ENCODE results near the gene P2RY11.
A peak's percentile ranks its signal among the peaks of the same experiment; 100 is the strongest.

P2RY11 gene

DNA sequence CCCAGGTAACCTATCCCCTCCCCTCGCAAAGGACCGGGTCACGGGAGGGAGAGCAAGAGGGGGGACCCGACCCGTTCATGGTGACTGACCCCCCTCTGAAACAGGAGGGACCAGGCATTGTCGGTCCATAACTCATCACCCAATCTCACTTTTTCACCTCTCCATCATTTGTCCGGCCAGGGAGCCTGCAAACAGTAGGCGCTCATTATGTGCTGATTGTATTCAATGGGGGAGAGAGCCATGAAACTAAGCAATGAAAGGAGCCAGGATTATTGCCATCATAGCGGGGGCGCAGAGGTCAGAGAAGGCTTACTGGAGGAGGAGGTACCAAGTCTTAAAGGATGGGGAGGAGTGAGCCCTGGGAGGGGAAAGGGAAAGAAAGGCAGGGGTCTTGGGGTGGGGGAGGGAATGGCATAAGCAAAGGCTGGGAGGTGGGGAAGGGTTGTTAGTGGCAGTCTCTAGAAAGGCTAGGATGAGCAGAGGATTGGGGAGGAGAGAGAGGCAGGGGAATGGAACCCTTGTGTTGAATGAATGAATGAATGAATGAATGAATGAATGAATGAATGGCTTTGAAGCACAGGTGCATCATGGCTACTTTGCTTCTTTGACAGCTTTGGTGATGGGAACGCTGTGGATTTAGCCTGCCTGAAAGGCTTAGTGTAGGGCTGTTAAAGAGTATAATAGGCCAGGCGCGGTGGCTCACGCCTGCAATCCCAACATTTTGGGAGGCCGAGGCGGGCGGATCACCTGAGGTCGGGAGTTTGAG lies 24.0 kb upstream of the P2RY11 start:
- Mint-ChIP-seq H3K4me3 (peak overlapping the region; percentile 81), H3K27ac (peak overlapping the region; percentile 42), H3K4me1 (peaks cover 12% of the 10 kb centered on the region), H3K9me3 (no peaks in the 10 kb centered on the region), H3K27me3 (no peaks in the 10 kb centered on the region), H3K36me3 (ENCODE audit: low read depth) (peaks cover 10% of the 10 kb centered on the region)
- DNase-seq (no peak), ATAC-seq (no peak)

DNA sequence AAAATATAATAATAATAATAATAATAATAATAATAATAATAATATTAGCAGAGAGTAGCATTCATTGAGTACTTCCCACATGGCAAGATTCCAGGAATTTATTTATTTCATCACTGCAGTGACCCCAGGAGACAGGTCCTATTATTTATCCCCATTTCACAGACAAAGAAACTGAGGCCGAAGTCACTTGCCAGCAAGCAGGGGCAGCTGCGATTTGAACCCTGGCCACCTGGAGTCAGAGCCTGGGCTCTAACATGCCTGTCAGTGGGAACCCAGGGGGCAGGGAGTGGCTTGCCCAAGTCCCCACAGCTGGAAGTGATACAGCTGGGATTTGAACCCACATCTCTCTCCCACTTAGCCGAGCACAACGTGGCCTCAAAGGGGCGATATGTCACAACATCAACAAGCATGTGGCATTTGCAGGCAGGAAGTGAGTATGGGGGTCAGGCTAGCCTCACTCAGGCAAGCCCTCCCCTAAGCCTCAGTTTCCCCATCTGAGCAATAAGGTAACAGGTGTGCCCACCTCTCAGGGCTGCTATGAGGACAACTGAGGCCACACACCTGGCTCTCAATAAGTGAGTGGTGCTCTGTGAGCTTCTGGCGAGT lies 22.4 kb upstream of the P2RY11 start:
- no peak for ATAC-seq
- DNase-seq: no peak
- Mint-ChIP-seq H3K4me1 (peaks cover 12% of the 10 kb centered on the region), H3K36me3 (ENCODE audit: low read depth) (peaks cover 21% of the 10 kb centered on the region), H3K27me3 (no peaks in the 10 kb centered on the region), H3K4me3 (no peak overlapping the region), H3K27ac (no peak overlapping the region), H3K9me3 (no peaks in the 10 kb centered on the region)

GRCh38 chr19:10089801-10090375 lies 21.6 kb upstream of the P2RY11 start:
- H3K4me1 Mint-ChIP-seq: peaks cover 12% of the 10 kb centered on the region
- no peak overlapping the region for H3K4me3 Mint-ChIP-seq
- H3K36me3 Mint-ChIP-seq (ENCODE audit: low read depth): peaks cover 27% of the 10 kb centered on the region
- H3K27me3 Mint-ChIP-seq: no peaks in the 10 kb centered on the region
- H3K27ac Mint-ChIP-seq: no peak overlapping the region
- ATAC-seq (no peak), DNase-seq (no peak)
- H3K9me3 Mint-ChIP-seq: no peaks in the 10 kb centered on the region

GRCh38 chr19:10091370-10091687 lies 20.2 kb upstream of the P2RY11 start:
- H3K4me1 Mint-ChIP-seq: peaks cover 14% of the 10 kb centered on the region
- no peak for DNase-seq
- H3K27ac Mint-ChIP-seq: no peak overlapping the region
- ATAC-seq: no peak
- H3K4me3 Mint-ChIP-seq: no peak overlapping the region
- peaks cover 31% of the 10 kb centered on the region for H3K36me3 Mint-ChIP-seq (ENCODE audit: low read depth)
- H3K9me3 Mint-ChIP-seq: no peaks in the 10 kb centered on the region
- no peaks in the 10 kb centered on the region for H3K27me3 Mint-ChIP-seq

- H3K4me3 Mint-ChIP-seq: no peak overlapping the region
- DNase-seq (no peak), ATAC-seq (no peak)
- no peak overlapping the region for H3K27ac Mint-ChIP-seq
- no peaks in the 10 kb centered on the region for H3K27me3 Mint-ChIP-seq
- H3K36me3 Mint-ChIP-seq (ENCODE audit: low read depth): peaks cover 31% of the 10 kb centered on the region
- H3K9me3 Mint-ChIP-seq: no peaks in the 10 kb centered on the region
- peaks cover 18% of the 10 kb centered on the region for H3K4me1 Mint-ChIP-seq
Measured at GRCh38 chr19:10091895-10092641, 19.4 kb upstream of the P2RY11 start.

DNA sequence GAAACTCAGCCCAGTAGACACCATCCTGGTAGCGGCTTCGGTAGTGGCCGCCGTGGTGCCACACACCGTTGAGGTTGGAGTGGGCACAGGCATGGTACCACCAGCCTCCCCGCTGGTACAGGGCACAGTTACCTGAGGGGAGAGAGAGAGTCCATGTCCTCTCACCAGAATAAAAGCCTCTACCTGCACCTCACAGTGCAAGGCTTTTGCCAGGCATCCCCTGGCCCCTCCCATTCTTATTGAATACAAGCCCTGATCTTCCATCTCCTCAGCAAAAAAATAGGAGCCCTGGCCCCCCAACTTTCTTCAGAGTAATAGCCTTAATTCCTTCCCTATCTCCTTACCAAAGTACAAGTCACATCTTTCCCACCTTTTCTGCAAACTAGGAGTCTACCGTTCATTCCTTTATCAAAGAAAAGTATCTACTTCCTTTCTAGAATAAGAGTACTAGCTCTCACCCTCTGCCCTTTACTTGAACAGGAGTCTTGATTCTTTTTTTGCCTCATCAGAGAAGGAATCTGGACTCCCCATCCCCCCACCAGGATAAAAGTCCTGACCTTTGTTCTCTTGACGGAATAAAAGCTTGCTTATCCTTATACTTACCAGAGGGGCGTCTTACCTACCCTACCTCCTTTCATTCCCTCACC lies 18.7 kb upstream of the P2RY11 start:
- Mint-ChIP-seq H3K4me1 (peaks cover 15% of the 10 kb centered on the region), H3K36me3 (ENCODE audit: low read depth) (peaks cover 31% of the 10 kb centered on the region), H3K27ac (no peak overlapping the region), H3K4me3 (no peak overlapping the region), H3K27me3 (no peaks in the 10 kb centered on the region), H3K9me3 (no peaks in the 10 kb centered on the region)
- ATAC-seq (no peak), DNase-seq (no peak)

- ATAC-seq: no peak
- no peaks in the 10 kb centered on the region for H3K9me3 Mint-ChIP-seq
- DNase-seq: no peak
- no peaks in the 10 kb centered on the region for H3K27me3 Mint-ChIP-seq
- H3K4me1 Mint-ChIP-seq: peaks cover 21% of the 10 kb centered on the region
- H3K4me3 Mint-ChIP-seq: no peak overlapping the region
- H3K27ac Mint-ChIP-seq: no peak overlapping the region
- H3K36me3 Mint-ChIP-seq (ENCODE audit: low read depth): peaks cover 31% of the 10 kb centered on the region
Measured at GRCh38 chr19:10093295-10094186, 18.0 kb upstream of the P2RY11 start.

- Mint-ChIP-seq H3K27ac (peak overlapping the region; percentile 87), H3K4me3 (no peak overlapping the region), H3K4me1 (peaks cover 37% of the 10 kb centered on the region), H3K9me3 (no peaks in the 10 kb centered on the region), H3K27me3 (no peaks in the 10 kb centered on the region), H3K36me3 (ENCODE audit: low read depth) (peaks cover 34% of the 10 kb centered on the region)
- ATAC-seq: no peak
- no peak for DNase-seq
Measured at GRCh38 chr19:10095622-10095947, 15.9 kb upstream of the P2RY11 start.

DNA sequence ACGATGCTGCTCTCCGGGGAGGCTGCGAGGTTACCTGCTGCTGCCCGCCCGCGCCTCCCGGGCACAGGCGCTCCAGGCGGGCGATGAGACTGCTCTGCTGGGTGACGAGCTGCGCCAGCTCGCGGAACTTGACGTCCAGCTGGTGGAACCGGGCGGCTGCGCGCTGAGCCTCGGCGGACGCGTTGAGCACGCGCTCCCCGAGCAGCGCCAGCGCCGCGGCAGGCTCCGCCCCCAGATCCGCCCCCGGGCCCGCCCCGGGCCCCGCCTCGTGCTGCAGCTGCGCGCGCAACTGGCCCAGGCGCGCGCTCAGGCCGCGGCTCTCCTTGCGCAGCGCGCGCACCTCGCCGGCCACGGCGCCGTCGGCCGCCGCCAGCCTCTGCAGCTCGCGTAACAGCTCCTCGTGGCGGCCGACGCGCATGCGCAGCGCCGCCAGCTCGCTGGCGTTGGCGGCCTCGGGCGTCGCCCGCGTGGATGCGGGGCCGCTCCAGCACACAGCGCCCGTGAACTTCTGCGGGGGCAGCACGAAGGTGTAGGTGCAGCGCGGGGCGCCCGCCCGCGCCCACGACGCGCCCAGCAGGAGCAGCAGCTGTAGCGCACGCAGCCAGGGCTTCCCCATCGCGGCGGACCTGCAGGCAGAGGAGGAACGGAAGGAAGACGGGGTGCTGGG lies 15.4 kb upstream of the P2RY11 start:
- Mint-ChIP-seq H3K4me3 (peak overlapping the region; percentile 49), H3K4me1 (peaks cover 42% of the 10 kb centered on the region), H3K9me3 (no peaks in the 10 kb centered on the region), H3K36me3 (ENCODE audit: low read depth) (peaks cover 34% of the 10 kb centered on the region), H3K27me3 (no peaks in the 10 kb centered on the region), H3K27ac (peak overlapping the region; percentile 87)
- ATAC-seq (peak; percentile 89), DNase-seq (peak; percentile 91)

- H3K27me3 Mint-ChIP-seq: no peaks in the 10 kb centered on the region
- H3K4me1 Mint-ChIP-seq: peaks cover 47% of the 10 kb centered on the region
- peak overlapping the region; percentile 49 for H3K4me3 Mint-ChIP-seq
- peak overlapping the region; percentile 56 for H3K27ac Mint-ChIP-seq
- DNase-seq (no peak), ATAC-seq (no peak)
- H3K9me3 Mint-ChIP-seq: no peaks in the 10 kb centered on the region
- H3K36me3 Mint-ChIP-seq (ENCODE audit: low read depth): peaks cover 33% of the 10 kb centered on the region
Measured at GRCh38 chr19:10096615-10096963, 14.9 kb upstream of the P2RY11 start.

GRCh38 chr19:10100163-10100785 lies 11.2 kb upstream of the P2RY11 start:
- Mint-ChIP-seq H3K27ac (peak overlapping the region; percentile 74), H3K27me3 (peaks cover 2% of the 10 kb centered on the region), H3K4me1 (peaks cover 78% of the 10 kb centered on the region), H3K4me3 (peak overlapping the region; percentile 22), H3K36me3 (ENCODE audit: low read depth) (peaks cover 10% of the 10 kb centered on the region), H3K9me3 (no peaks in the 10 kb centered on the region)
- ATAC-seq: no peak
- no peak for DNase-seq

DNA sequence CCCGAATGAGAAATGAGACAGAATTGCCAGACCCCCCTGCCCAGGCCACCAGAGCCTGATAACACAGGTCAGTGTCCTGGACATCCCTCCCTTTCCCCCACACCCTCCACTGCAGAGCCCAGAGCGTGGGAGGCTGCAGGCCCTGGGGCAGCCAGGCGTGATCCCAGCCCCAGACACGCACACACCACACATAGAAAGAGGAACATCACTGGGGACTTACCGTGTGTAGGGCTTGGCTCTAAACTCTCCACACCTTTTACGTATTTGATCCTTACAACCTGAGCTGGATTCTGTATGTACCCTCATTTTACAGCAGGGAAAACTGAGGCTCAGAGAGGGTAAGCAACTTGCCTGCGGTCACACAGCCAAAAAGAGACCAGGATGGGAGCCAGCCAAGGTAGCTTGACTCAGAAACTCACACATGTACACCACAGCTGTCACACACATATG lies 8.7 kb upstream of the P2RY11 start:
- Mint-ChIP-seq H3K36me3 (ENCODE audit: low read depth) (peaks cover 20% of the 10 kb centered on the region), H3K4me1 (peaks cover 80% of the 10 kb centered on the region), H3K27me3 (peaks cover 2% of the 10 kb centered on the region), H3K27ac (peak overlapping the region; percentile 97), H3K9me3 (no peaks in the 10 kb centered on the region), H3K4me3 (peak overlapping the region; percentile 68)
- no peak for DNase-seq
- ATAC-seq: no peak

DNA sequence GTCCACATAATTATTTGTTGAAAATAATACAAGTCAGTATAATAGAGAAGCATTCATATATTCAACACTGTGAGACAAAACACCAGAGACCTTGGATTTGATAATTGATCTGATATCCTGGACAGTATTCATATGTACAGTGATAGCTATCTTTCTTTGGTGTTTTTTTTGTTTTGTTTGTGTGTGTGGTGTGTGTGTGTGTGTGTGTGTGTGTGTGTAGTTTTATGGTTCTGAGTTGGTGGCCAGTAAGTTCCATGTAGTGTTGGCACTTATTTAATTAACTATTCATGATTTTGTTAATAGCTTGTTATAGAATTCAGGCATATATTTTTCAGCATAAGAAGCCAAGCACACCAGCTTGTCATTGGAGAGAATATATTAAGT lies 7.4 kb upstream of the P2RY11 start:
- H3K9me3 Mint-ChIP-seq: no peaks in the 10 kb centered on the region
- peak overlapping the region; percentile 100 for H3K27ac Mint-ChIP-seq
- H3K36me3 Mint-ChIP-seq (ENCODE audit: low read depth): peaks cover 29% of the 10 kb centered on the region
- peak overlapping the region; percentile 94 for H3K4me3 Mint-ChIP-seq
- peaks cover 81% of the 10 kb centered on the region for H3K4me1 Mint-ChIP-seq
- DNase-seq: no peak
- peaks cover 2% of the 10 kb centered on the region for H3K27me3 Mint-ChIP-seq
- no peak for ATAC-seq

Data from activated naive CD8-positive, alpha-beta T cell treated with anti-CD3 and anti-CD28 coated beads, Interleukin-2, amount 50 U/mL, for 24 hours (primary cell).